GM23248 (cell line): ENCODE results near the gene CLPX. TPM values are rescaled to one million over a fixed set of nuclear protein-coding genes. Genes with fewer than 3 reads are reported as not detected.
A peak's percentile ranks its signal among the peaks of the same experiment; 100 is the strongest.

Source experiments
- DNase-seq: peaks from one replicate; pipeline ENCODE4 v3.0.0-alpha.2; 2015
- H2AFZ ChIP-seq: fragments of 200-600 bp; sonication (generic); 2 replicates; pipeline ENCODE4 v1.6.1; 2016; ENCODE audit warnings: antibody characterized with exemption
- H3F3A ChIP-seq: fragments of 200-600 bp; sonication (generic); 2 replicates; pipeline ENCODE4 v1.6.1; 2016; ENCODE audit warnings: mild to moderate bottlenecking, antibody characterized with exemption, mixed run types; ENCODE audit not compliant: insufficient read depth
- H3K27ac ChIP-seq: fragments of 200-600 bp; sonication (generic); 2 replicates; pipeline ENCODE4 v1.5.1; 2016; ENCODE audit warnings: mild to moderate bottlenecking
- H3K27me3 ChIP-seq: fragments of 200-600 bp; sonication (generic); replicated peaks from 2 replicates; pipeline ENCODE4 v1.6.1; 2016; ENCODE audit warnings: mild to moderate bottlenecking; ENCODE audit not compliant: insufficient read depth
- H3K36me3 ChIP-seq: fragments of 200-600 bp; sonication (generic); 2 replicates; pipeline ENCODE4 v1.6.1; 2016; ENCODE audit warnings: low read depth, mild to moderate bottlenecking
- H3K4me1 ChIP-seq: fragments of 200-600 bp; sonication (generic); 2 replicates; pipeline ENCODE4 v1.6.1; 2016; ENCODE audit warnings: mild to moderate bottlenecking; ENCODE audit not compliant: insufficient read depth
- H3K4me2 ChIP-seq: fragments of 200-600 bp; sonication (generic); one replicate; pipeline ENCODE4 v1.6.1; 2016; ENCODE audit warnings: mild to moderate bottlenecking; ENCODE audit not compliant: unreplicated experiment
- H3K4me3 ChIP-seq: fragments of 200-600 bp; sonication (generic); 2 replicates; pipeline ENCODE4 v1.5.1; 2016; ENCODE audit warnings: mild to moderate bottlenecking
- H3K79me2 ChIP-seq: fragments of 200-600 bp; sonication (generic); 2 replicates; pipeline ENCODE4 v1.6.1; 2016; ENCODE audit warnings: mild to moderate bottlenecking; ENCODE audit not compliant: insufficient read depth
- H3K9ac ChIP-seq: fragments of 200-600 bp; sonication (generic); 2 replicates; pipeline ENCODE4 v1.6.1; 2016; ENCODE audit warnings: mild to moderate bottlenecking
- H3K9me2 ChIP-seq: fragments of 200-600 bp; sonication (generic); 2 replicates; pipeline ENCODE4 v1.6.1; 2016; ENCODE audit warnings: mixed run types, mild to moderate bottlenecking, moderate library complexity; ENCODE audit not compliant: insufficient read depth
- H3K9me3 ChIP-seq: fragments of 200-600 bp; sonication (generic); one replicate; pipeline ENCODE4 v1.6.1; 2017; ENCODE audit warnings: low read depth
- H4K20me1 ChIP-seq: fragments of 200-600 bp; sonication (generic); 2 replicates; pipeline ENCODE4 v1.6.0; 2016; ENCODE audit not compliant: insufficient read depth
- EZH2 ChIP-seq: fragments of 200-600 bp; sonication (generic); IDR thresholded peaks from 2 replicates; pipeline ENCODE4 v1.6.1; 2018; ENCODE audit warnings: antibody characterized with exemption, mild to moderate bottlenecking; ENCODE audit not compliant: insufficient read depth, poor library complexity, severe bottlenecking
- EZH2phosphoT487 ChIP-seq: fragments of 200-600 bp; sonication (generic); IDR thresholded peaks from 2 replicates; pipeline ENCODE4 v1.6.1; 2018; ENCODE audit warnings: antibody characterized with exemption, moderate library complexity, mild to moderate bottlenecking, low read depth; ENCODE audit not compliant: insufficient read depth
- WGBS, 2 experiments: methylation state at CpG; one replicate each; pipeline ENCODE4 v1.1.6; 2015 to 2017; ENCODE audit warnings: low lambda C conversion rate in 2 of 2, low coverage in 1 of 2; ENCODE audit errors: missing lambda C conversion rate in 2 of 2; 5-methylcytosine and 5-hydroxymethylcytosine counted together
- in situ Hi-C: fragments of 300-500 bp; cut with MboI; formaldehyde crosslinking; loops from 2 replicates; pipeline ENCODE4 v1.15.0; 2020
- polyA plus RNA-seq: library from polyadenylated mRNA; unstranded; fragments of >200 nt; fragmentation: Nextera tagmentation; extraction: Ambion mirVana; gene quantifications from 2 replicates; pipeline ENCODE4 v1.2.1, GENCODE V29; 2016
- total RNA-seq: library from RNA; depleted of rRNA; stranded (reverse); fragments of >200 nt; shearing (Covaris generic); gene quantifications from 2 replicates; pipeline ENCODE4 v1.2.3, GENCODE V29; 2014

The CLPX gene
- total and polyA plus RNA-seq, 2 experiments from 2014 or later: 22.8 to 33.1 TPM

- 92 to 99% methylated on average over 3 of the region's 3 CpGs for WGBS, 2 experiments
- Histone ChIP-seq H3F3A (peaks cover 31% of the 10 kb centered on the region), H2AFZ (no peak overlapping the region), H3K9ac (no peak overlapping the region), H4K20me1 (no peaks in the 10 kb centered on the region; the same call in 1 of the 2 replicates), H3K79me2 (peaks cover 98% of the 10 kb centered on the region), H3K4me1 (peaks cover 28% of the 10 kb centered on the region), H3K4me2 (no peak overlapping the region), H3K4me3 (no peak overlapping the region), H3K9me3 (no peaks in the 10 kb centered on the region), H3K27ac (no peak overlapping the region), H3K36me3 (peaks cover 43% of the 10 kb centered on the region), H3K9me2 (no peaks in the 10 kb centered on the region), H3K27me3 (no peaks in the 10 kb centered on the region)
- TF ChIP-seq EZH2 (no peak), EZH2phosphoT487 (no peak)
- in situ Hi-C loops: no loop called here
- no peak for DNase-seq
Observed at GRCh38 chr15:65180167-65180566, 5.0 kb downstream of the CLPX start.

GRCh38 chr15:65177901-65178300, 7.2 kb downstream of the CLPX start:
- peaks cover 26% of the 10 kb centered on the region for H3K4me1 ChIP-seq
- 31 to 47% methylated on average over 1 of the region's 1 CpG for WGBS, 2 experiments
- no peaks in the 10 kb centered on the region for H3K27me3 ChIP-seq
- no peak overlapping the region for H2AFZ ChIP-seq
- no peak overlapping the region for H3K4me3 ChIP-seq
- no peak overlapping the region; the same call in 1 of the 2 replicates for H3K9ac ChIP-seq
- DNase-seq: peak; percentile 65
- H3K4me2 ChIP-seq: no peak overlapping the region
- H3K9me2 ChIP-seq: no peaks in the 10 kb centered on the region
- peaks cover 18% of the 10 kb centered on the region; the same call in 1 of the 2 replicates for H3F3A ChIP-seq
- peaks cover 100% of the 10 kb centered on the region for H3K79me2 ChIP-seq
- H3K27ac ChIP-seq: no peak overlapping the region
- H3K36me3 ChIP-seq: peaks cover 47% of the 10 kb centered on the region
- in situ Hi-C loops: no loop called here
- H4K20me1 ChIP-seq: no peaks in the 10 kb centered on the region; the same call in 1 of the 2 replicates
- H3K9me3 ChIP-seq: no peaks in the 10 kb centered on the region
- TF ChIP-seq EZH2phosphoT487: no peak
- no peak for TF ChIP-seq EZH2

- H3K79me2 ChIP-seq: peaks cover 100% of the 10 kb centered on the region
- no peak overlapping the region for H3K4me3 ChIP-seq
- no peak for TF ChIP-seq EZH2
- TF ChIP-seq EZH2phosphoT487: no peak
- H3F3A ChIP-seq: peaks cover 13% of the 10 kb centered on the region; the same call in 1 of the 2 replicates
- H3K9me2 ChIP-seq: no peaks in the 10 kb centered on the region
- in situ Hi-C loops: no loop called here
- H3K27ac ChIP-seq: no peak overlapping the region; the same call in 1 of the 2 replicates
- no peaks in the 10 kb centered on the region; the same call in 1 of the 2 replicates for H4K20me1 ChIP-seq
- H3K4me2 ChIP-seq: no peak overlapping the region
- no peak overlapping the region for H2AFZ ChIP-seq
- DNase-seq: peak; percentile 50
- peak overlapping the region; percentile 19; the same call in 1 of the 2 replicates for H3K9ac ChIP-seq
- no peaks in the 10 kb centered on the region for H3K9me3 ChIP-seq
- no peaks in the 10 kb centered on the region for H3K27me3 ChIP-seq
- H3K36me3 ChIP-seq: peaks cover 58% of the 10 kb centered on the region
- H3K4me1 ChIP-seq: peaks cover 19% of the 10 kb centered on the region; the same call in 1 of the 2 replicates
Observed at GRCh38 chr15:65176056-65176455, 9.1 kb downstream of the CLPX start.

GRCh38 chr15:65175511-65175910, 9.6 kb downstream of the CLPX start:
- Histone ChIP-seq H3K79me2 (peaks cover 100% of the 10 kb centered on the region), H3K9me3 (no peaks in the 10 kb centered on the region), H3K4me3 (no peak overlapping the region), H3K4me2 (no peak overlapping the region), H3K36me3 (peaks cover 58% of the 10 kb centered on the region), H2AFZ (no peak overlapping the region), H4K20me1 (no peaks in the 10 kb centered on the region; the same call in 1 of the 2 replicates), H3K9ac (0 out of 2 replicates have a peak overlapping the region, but pooled peaks have one; percentile 19), H3K9me2 (no peaks in the 10 kb centered on the region), H3K4me1 (peaks cover 19% of the 10 kb centered on the region; the same call in 1 of the 2 replicates), H3K27ac (no peak overlapping the region; the same call in 1 of the 2 replicates), H3K27me3 (no peaks in the 10 kb centered on the region), H3F3A (peaks cover 13% of the 10 kb centered on the region; the same call in 1 of the 2 replicates)
- WGBS, 2 experiments: 84 to 91% methylated on average over 5 of the region's 5 CpGs
- TF ChIP-seq EZH2phosphoT487 (no peak), EZH2 (no peak)
- in situ Hi-C loops: no loop called here
- no peak for DNase-seq

GRCh38 chr15:65174509-65174908, 10.6 kb downstream of the CLPX start:
- Histone ChIP-seq H4K20me1 (no peaks in the 10 kb centered on the region; the same call in 1 of the 2 replicates), H3K79me2 (peaks cover 100% of the 10 kb centered on the region), H3K4me1 (peaks cover 19% of the 10 kb centered on the region; the same call in 1 of the 2 replicates), H3F3A (peaks cover 13% of the 10 kb centered on the region; the same call in 1 of the 2 replicates), H2AFZ (no peak overlapping the region), H3K9me3 (no peaks in the 10 kb centered on the region), H3K4me3 (no peak overlapping the region), H3K36me3 (peaks cover 49% of the 10 kb centered on the region), H3K4me2 (no peak overlapping the region), H3K9ac (no peak overlapping the region), H3K27ac (no peak overlapping the region), H3K9me2 (no peaks in the 10 kb centered on the region), H3K27me3 (no peaks in the 10 kb centered on the region)
- no peak for TF ChIP-seq EZH2
- TF ChIP-seq EZH2phosphoT487: no peak
- in situ Hi-C loops: no loop called here
- DNase-seq: no peak
- 87 to 93% methylated on average over 5 of the region's 5 CpGs for WGBS, 2 experiments
